GM19468 (cell line): ENCODE data around the gene INO80.
"Not testable (repeated sequence)": the region's sequence is repeated elsewhere in the genome, so short reads cannot be mapped to it uniquely, and the experiment has no call there.

Experiments
- ATAC-seq: cut with Tn5 transposase; IDR thresholded peaks from one replicate; pipeline ENCODE4 v1.9.1; 2021; ENCODE audit warnings: mild to moderate bottlenecking, moderate library complexity, moderate number of reproducible peaks; ENCODE audit not compliant: unreplicated experiment; ENCODE audit errors: extremely low read depth

Gene INO80

GRCh38 chr15:41116116-41116961, at the start of gene INO80:
INO80 (minus strand) TSS chr15:41116280; CDS start chr15:41096310, 19,970 bp downstream.
- peak; percentile 22 for ATAC-seq

- ATAC-seq = no peak
These were observed 45.7 kb upstream of the INO80 start for GRCh38 chr15:41161736-41162135.

GRCh38 chr15:41161336-41161735, 45.3 kb upstream of the INO80 start:
- no peak for ATAC-seq

GRCh38 chr15:41160639-41161315, 44.7 kb upstream of the INO80 start:
- ATAC-seq = no peak

- ATAC-seq = no peak
These were observed 38.3 kb upstream of the INO80 start for GRCh38 chr15:41154412-41154811.

- no peak for ATAC-seq
These were observed 37.7 kb upstream of the INO80 start for GRCh38 chr15:41153733-41154132.

- ATAC-seq = no peak
These were observed 35.4 kb upstream of the INO80 start for GRCh38 chr15:41151451-41152005.

- ATAC-seq = no peak
These were observed 34.2 kb upstream of the INO80 start for GRCh38 chr15:41150279-41150678.

- ATAC-seq = no peak
These were observed 32.0 kb upstream of the INO80 start for GRCh38 chr15:41148065-41148464.

GRCh38 chr15:41139619-41140018, 23.5 kb upstream of the INO80 start:
- ATAC-seq = no peak

GRCh38 chr15:41139112-41139511, 23.0 kb upstream of the INO80 start:
- not testable (repeated sequence) for ATAC-seq

- not testable (repeated sequence) for ATAC-seq
These were observed 19.5 kb upstream of the INO80 start for GRCh38 chr15:41135580-41135979.

- no peak for ATAC-seq
These were observed 17.4 kb upstream of the INO80 start for GRCh38 chr15:41133454-41133853.

- ATAC-seq = not testable (repeated sequence)
These were observed 16.0 kb upstream of the INO80 start for GRCh38 chr15:41132094-41132493.

GRCh38 chr15:41128174-41128902, 12.3 kb upstream of the INO80 start:
- ATAC-seq = no peak

- ATAC-seq = no peak
These were observed 10.0 kb upstream of the INO80 start for GRCh38 chr15:41125931-41126642.

- no peak for ATAC-seq
These were observed 9.1 kb upstream of the INO80 start for GRCh38 chr15:41125063-41125669.

GRCh38 chr15:41124058-41124457, 8.0 kb upstream of the INO80 start:
- no peak for ATAC-seq

- no peak for ATAC-seq
These were observed 6.8 kb upstream of the INO80 start for GRCh38 chr15:41122849-41123248.
